ENCODE measurements around the gene CPT1B. TPM values are rescaled to one million over a fixed set of nuclear protein-coding genes. Genes with fewer than 3 reads are reported as not detected.

The CPT1B gene
- total RNA-seq, 4 donors from 2014 or later, result 0.51 to 10.4 (median 7.2) TPM; not detected in 1

DNA sequence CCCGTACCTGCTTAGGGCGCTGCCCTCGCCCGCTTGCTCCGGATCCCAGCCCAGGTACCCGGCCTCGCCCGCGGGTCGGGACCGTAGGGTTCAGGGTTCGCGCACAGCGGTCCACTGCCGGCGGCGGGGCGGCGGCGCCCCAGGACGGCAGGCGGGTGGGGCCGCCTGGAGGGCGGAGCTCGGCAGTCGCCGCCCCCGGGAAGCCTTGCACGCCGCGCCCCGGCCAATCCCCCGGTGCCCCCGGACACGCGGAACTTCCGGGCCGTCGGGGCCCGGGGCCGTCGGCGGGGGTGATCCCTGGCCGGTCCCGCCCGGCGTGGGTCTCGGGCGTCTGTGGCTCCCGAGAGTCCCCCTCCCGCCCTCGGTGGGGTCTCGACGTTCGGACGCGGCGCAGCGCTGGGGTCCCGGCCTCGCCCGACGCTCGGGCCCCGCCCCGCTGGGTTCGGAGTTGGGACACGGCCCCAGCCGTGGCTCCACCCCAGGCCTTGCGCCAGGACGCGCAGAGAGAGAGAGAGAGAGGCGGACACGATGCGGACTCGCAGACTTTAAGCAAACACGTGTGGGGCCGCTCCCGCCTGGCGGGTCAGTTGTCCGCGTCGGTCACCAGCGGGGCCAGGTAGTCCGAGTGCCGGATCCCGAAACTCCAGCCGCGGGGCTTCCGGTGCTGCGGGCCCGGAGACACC is 48.2 kb downstream of the CPT1B start, which contains the start of gene TYMP:
Gene TYMP, minus strand, starts transcription at position 116 of the 683 bp plus-strand sequence. CDS start 303 bp downstream, outside the sequence.
- H3K4me3 ChIP-seq, result peak within 1 kb of the TSS; percentile 39 to 40
- peak; percentile 66 to 74 for DNase-seq
- H3K4me1 ChIP-seq, result peaks cover 0 to 11% of the 10 kb centered on the region in 2 donors
- no peaks in the 10 kb centered on the region for H3K36me3 ChIP-seq
- TF ChIP-seq, protein P1, sequence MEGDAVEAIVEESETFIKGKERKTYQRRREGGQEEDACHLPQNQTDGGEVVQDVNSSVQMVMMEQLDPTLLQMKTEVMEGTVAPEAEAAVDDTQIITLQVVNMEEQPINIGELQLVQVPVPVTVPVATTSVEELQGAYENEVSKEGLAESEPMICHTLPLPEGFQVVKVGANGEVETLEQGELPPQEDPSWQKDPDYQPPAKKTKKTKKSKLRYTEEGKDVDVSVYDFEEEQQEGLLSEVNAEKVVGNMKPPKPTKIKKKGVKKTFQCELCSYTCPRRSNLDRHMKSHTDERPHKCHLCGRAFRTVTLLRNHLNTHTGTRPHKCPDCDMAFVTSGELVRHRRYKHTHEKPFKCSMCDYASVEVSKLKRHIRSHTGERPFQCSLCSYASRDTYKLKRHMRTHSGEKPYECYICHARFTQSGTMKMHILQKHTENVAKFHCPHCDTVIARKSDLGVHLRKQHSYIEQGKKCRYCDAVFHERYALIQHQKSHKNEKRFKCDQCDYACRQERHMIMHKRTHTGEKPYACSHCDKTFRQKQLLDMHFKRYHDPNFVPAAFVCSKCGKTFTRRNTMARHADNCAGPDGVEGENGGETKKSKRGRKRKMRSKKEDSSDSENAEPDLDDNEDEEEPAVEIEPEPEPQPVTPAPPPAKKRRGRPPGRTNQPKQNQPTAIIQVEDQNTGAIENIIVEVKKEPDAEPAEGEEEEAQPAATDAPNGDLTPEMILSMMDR (IDR thresholded peaks at IDR 0.05), result no peak
- peak; percentile 35 to 63 for TF ChIP-seq POLR2A (IDR thresholded peaks at IDR 0.05)
- peak within 1 kb of the TSS; percentile 77 to 85 for H3K27ac ChIP-seq
- peaks cover 4 to 24% of the 10 kb centered on the region in 2 donors for H3K27me3 ChIP-seq
- H3K9me3 ChIP-seq, result no peaks in the 10 kb centered on the region
- intact Hi-C loops (cut with DNase I; ENCODE audit: low total_unique reads), result no loop called here

DNA sequence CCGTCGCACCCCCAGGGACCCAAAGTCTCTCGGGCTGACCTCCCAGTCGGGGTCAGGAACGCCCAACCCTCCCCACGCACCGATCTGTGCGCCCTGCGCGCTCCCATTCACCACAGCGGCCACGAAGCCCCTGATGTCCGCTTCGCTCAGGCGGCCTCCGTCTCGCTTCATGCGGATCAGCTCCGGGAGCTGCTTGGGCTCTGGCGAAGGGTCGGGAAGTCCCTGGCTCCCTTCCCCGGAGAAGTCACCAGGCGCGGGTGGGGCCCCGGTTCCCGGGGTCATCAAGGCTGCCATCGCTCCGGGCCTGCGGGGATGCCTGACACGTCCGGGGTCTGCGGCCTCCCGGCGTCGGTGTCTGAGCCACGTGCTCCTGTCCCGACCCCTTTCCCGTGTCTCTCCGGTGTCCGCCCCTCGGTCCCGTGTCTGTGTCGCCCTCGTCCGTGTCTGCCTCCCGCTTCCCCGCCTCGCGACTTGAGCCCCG is 48.8 kb downstream of the CPT1B start:
- H3K4me3 ChIP-seq, result peak overlapping the region; percentile 10 to 40
- intact Hi-C loops (cut with DNase I; ENCODE audit: low total_unique reads), result no loop called here
- H3K9me3 ChIP-seq, result no peaks in the 10 kb centered on the region
- H3K27ac ChIP-seq, result peak overlapping the region; percentile 77 to 85
- TF ChIP-seq, protein P1 (IDR thresholded peaks at IDR 0.05), result no peak
- TF ChIP-seq POLR2A (IDR thresholded peaks at IDR 0.05), result no peak
- peaks cover 0 to 11% of the 10 kb centered on the region in 2 donors for H3K4me1 ChIP-seq
- H3K36me3 ChIP-seq, result no peaks in the 10 kb centered on the region
- no peak for DNase-seq
- H3K27me3 ChIP-seq, result peaks cover 4 to 24% of the 10 kb centered on the region in 2 donors

DNA sequence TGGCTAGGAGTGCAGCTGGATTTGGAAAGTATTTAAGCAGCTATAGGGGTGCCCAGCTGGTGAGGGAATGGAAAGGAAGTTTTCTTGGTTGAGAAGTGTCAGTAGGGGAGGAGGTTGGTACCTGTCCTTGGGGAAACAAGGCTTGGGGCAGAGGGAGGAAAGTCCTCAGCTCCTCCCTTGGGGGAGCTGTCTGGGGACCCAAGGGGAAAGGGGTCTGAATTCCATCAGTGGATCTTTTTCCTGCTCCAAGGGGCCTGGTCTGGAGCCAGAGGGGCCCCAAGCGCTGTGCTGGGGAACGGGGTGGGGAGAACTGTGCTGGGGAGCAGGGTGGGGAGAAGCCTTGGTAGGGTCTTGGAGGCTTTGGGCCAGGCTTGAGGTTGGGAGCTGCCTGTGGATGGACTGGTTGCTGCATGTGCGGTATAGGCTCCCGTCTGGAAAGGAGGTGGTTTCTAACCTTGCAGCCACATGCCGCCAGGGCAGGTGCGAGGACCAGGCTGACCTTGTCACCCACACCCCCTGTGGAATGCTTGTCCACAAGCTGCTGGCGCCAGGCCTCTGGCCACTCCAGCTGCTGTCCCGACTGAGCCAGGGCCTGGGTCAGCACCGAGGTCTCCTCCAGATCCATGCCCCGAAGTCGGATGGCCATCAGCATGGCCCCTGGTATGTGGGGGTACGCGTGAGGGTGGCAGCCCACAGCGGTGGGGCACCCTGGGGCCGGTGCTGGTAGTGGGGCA is 49.4 kb downstream of the CPT1B start:
- Histone ChIP-seq H3K9me3 (no peaks in the 10 kb centered on the region), H3K27me3 (peaks cover 4 to 24% of the 10 kb centered on the region in 2 donors), H3K36me3 (no peaks in the 10 kb centered on the region), H3K4me3 (no peak overlapping the region), H3K27ac (peak overlapping the region; percentile 77 to 85), H3K4me1 (peaks cover 0 to 11% of the 10 kb centered on the region in 2 donors)
- intact Hi-C loops (cut with DNase I; ENCODE audit: low total_unique reads), result no loop called here
- DNase-seq, result no peak
- TF ChIP-seq, protein P1 (IDR thresholded peaks at IDR 0.05), result no peak
- TF ChIP-seq POLR2A (IDR thresholded peaks at IDR 0.05), result no peak

DNA sequence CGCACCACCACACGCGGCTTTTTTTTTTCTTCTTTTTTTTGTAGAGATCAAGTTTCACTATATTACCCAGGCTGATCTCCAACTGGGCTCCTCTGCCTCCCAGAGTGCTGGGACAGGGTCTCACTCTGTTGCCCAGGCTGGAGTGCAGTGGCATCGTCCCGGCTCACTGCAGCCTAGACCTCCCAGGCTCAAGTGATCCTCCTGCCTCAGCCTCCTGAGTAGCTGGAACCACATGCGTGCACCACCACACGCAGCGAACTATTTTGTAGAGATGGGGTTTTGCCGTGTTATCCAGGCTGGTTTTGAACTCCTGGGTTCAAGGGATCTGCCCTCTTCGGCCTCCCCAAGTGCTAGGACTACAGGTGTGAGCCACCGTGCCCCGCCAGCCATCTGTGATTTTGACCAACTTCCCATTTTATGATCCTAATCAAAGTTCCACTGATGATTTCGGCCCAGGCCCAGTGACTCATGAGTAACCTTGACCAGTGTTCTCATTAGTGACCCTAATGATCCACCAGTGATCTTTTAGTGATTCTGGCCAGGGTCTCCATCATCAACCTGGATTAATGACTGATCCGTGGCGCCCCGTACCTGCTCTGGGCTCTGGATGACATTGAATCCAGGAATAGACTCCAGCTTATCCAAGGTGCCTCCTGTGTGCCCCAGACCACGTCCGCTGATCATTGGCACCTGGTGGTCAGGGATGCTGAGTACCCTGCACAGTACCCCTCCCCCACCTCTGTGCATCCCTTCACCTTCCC is 50.1 kb downstream of the CPT1B start:
- Histone ChIP-seq H3K36me3 (no peaks in the 10 kb centered on the region), H3K27ac (no peak overlapping the region), H3K4me1 (peaks cover 0 to 11% of the 10 kb centered on the region in 2 donors), H3K27me3 (peaks cover 4 to 24% of the 10 kb centered on the region in 2 donors), H3K4me3 (no peak overlapping the region), H3K9me3 (no peaks in the 10 kb centered on the region)
- no peak for TF ChIP-seq POLR2A (IDR thresholded peaks at IDR 0.05)
- TF ChIP-seq, protein P1 (IDR thresholded peaks at IDR 0.05), result no peak
- intact Hi-C loops (cut with DNase I; ENCODE audit: low total_unique reads), result no loop called here
- DNase-seq, result no peak

All from uterus (tissue), 4 donors.